Measurements from ENCODE around the gene SRGN. TPM values are rescaled to one million over a fixed set of nuclear protein-coding genes. Genes with fewer than 3 reads are reported as not detected.
"Not testable (repeated sequence)": the region's sequence is repeated elsewhere in the genome, so short reads cannot be mapped to it uniquely, and the experiment has no call there.

The SRGN gene
- total RNA-seq, 1 donor from 2014 or later = 51.7 TPM

GRCh38 chr10:69125554-69125953, 37.7 kb downstream of the SRGN start:
- no peak for DNase-seq (ENCODE audit: low read depth)

GRCh38 chr10:69130251-69130650, 42.3 kb downstream of the SRGN start:
- DNase-seq (ENCODE audit: low read depth) = no peak

- DNase-seq (ENCODE audit: low read depth) = no peak
Observed at GRCh38 chr10:69139961-69140360, 52.1 kb downstream of the SRGN start.

- DNase-seq (ENCODE audit: low read depth) = no peak
Observed at GRCh38 chr10:69141304-69141703, 53.4 kb downstream of the SRGN start.

- DNase-seq (ENCODE audit: low read depth) = not testable (repeated sequence)
Observed at GRCh38 chr10:69142074-69142473, 54.2 kb downstream of the SRGN start.

- DNase-seq (ENCODE audit: low read depth) = no peak
Observed at GRCh38 chr10:69142983-69143382, 55.1 kb downstream of the SRGN start.

- DNase-seq (ENCODE audit: low read depth) = no peak
Observed at GRCh38 chr10:69145329-69145728, 57.4 kb downstream of the SRGN start.

GRCh38 chr10:69145864-69146263, 58.0 kb downstream of the SRGN start:
- DNase-seq (ENCODE audit: low read depth) = no peak

GRCh38 chr10:69146759-69147158, 58.9 kb downstream of the SRGN start:
- DNase-seq (ENCODE audit: low read depth) = no peak

- no peak for DNase-seq (ENCODE audit: low read depth)
Observed at GRCh38 chr10:69151984-69152383, 64.1 kb downstream of the SRGN start.

GRCh38 chr10:69153227-69153626, 65.3 kb downstream of the SRGN start:
- no peak for DNase-seq (ENCODE audit: low read depth)

Other genes starting within 250 kb of the SRGN start
- gene DDX50, start 186.8 kb upstream of the SRGN start, total RNA-seq = 36.7 and 48.0 TPM in 2 replicates
- 77.0 and 89.6 TPM in 2 replicates for gene DDX21, start 131.9 kb upstream of the SRGN start, total RNA-seq
- gene KIFBP, start 99.3 kb upstream of the SRGN start, total RNA-seq = 39.3 and 42.2 TPM in 2 replicates
- 28.1 and 32.2 TPM in 2 replicates for gene VPS26A, start 36.1 kb downstream of the SRGN start, total RNA-seq
- gene SUPV3L1, start 92.1 kb downstream of the SRGN start, total RNA-seq = 26.6 and 32.9 TPM in 2 replicates
- 0.10 and 0.11 TPM in 2 replicates for gene HKDC1, start 132.2 kb downstream of the SRGN start, total RNA-seq
- 63.7 and 79.2 TPM in 2 replicates for gene HK1, start 190.4 kb downstream of the SRGN start, total RNA-seq